Skeletal muscle tissue (tissue), 4 donors: ENCODE measurements around the gene GATAD2A. TPM values are rescaled to one million over a fixed set of nuclear protein-coding genes. Genes with fewer than 3 reads are reported as not detected.
"Not testable (repeated sequence)": the region's sequence is repeated elsewhere in the genome, so short reads cannot be mapped to it uniquely, and the experiment has no call there.

Experiments used
- H3K27ac ChIP-seq: one replicate; pipeline ENCODE4 v1.7.0; 2013; ENCODE audit warnings: mild to moderate bottlenecking, low read depth, low read length, inconsistent platforms
- H3K27me3 ChIP-seq, 3 donors: one replicate each; pipeline ENCODE4 v1.7.0; 2013; ENCODE audit warnings: low read length in 3 of 3; ENCODE audit not compliant: control insufficient read depth in 3 of 3, insufficient read depth in 3 of 3
- H3K36me3 ChIP-seq, 3 donors: one replicate each; pipeline ENCODE4 v1.7.0; 2013; ENCODE audit warnings: low read length in 3 of 3; ENCODE audit not compliant: control insufficient read depth in 3 of 3, insufficient read depth in 3 of 3
- H3K4me1 ChIP-seq, 3 donors: one replicate each; pipeline ENCODE4 v1.7.0; 2013; ENCODE audit warnings: low read length in 3 of 3, mild to moderate bottlenecking in 3 of 3; ENCODE audit not compliant: control insufficient read depth in 3 of 3, insufficient read depth in 3 of 3
- H3K4me3 ChIP-seq, 3 donors: one replicate each; pipeline ENCODE4 v1.7.0; 2013; ENCODE audit warnings: low read length in 3 of 3
- H3K9ac ChIP-seq, 3 donors: one replicate each; pipeline ENCODE4 v1.7.0; 2013; ENCODE audit warnings: low read length in 3 of 3, mild to moderate bottlenecking in 3 of 3, moderate library complexity in 2 of 3, low read depth in 1 of 3
- H3K9me3 ChIP-seq, 3 donors: one replicate each; pipeline ENCODE4 v1.7.0; 2013; ENCODE audit warnings: low read length in 3 of 3; ENCODE audit not compliant: control insufficient read depth in 3 of 3
- total RNA-seq: library from RNA; depleted of rRNA; stranded (reverse); fragments of >200 nt; gene quantifications from one replicate; pipeline ENCODE4 v1.2.3, GENCODE V29; 2014
- donor health status: Osteomylitis.

Gene GATAD2A
- total RNA-seq, 1 donor from 2014 or later = 19.8 TPM

- H3K9me3 ChIP-seq, H3K4me3 ChIP-seq, H3K36me3 ChIP-seq, H3K9ac ChIP-seq, H3K27me3 ChIP-seq, H3K27ac ChIP-seq: not testable (repeated sequence)
- H3K4me1 ChIP-seq = peaks cover 32 to 48% (median 36%) of the 10 kb centered on the region in 3 donors
Observed at GRCh38 chr19:19455166-19455919, 49.9 kb downstream of the GATAD2A start.

- Histone ChIP-seq H3K4me3 (no peak overlapping the region), H3K27me3 (no peaks in the 10 kb centered on the region), H3K27ac (no peak overlapping the region), H3K9me3 (no peaks in the 10 kb centered on the region), H3K36me3 (no peaks in the 10 kb centered on the region), H3K4me1 (peaks cover 45 to 58% (median 45%) of the 10 kb centered on the region in 3 donors), H3K9ac (peak overlapping the region in 1 of 3 donors; percentile 46)
Observed at GRCh38 chr19:19457671-19458070, 52.2 kb downstream of the GATAD2A start.

- Histone ChIP-seq H3K27ac (no peak overlapping the region), H3K27me3 (no peaks in the 10 kb centered on the region), H3K9ac (peak overlapping the region in 1 of 3 donors; percentile 46), H3K4me1 (peaks cover 48 to 58% (median 51%) of the 10 kb centered on the region in 3 donors), H3K36me3 (no peaks in the 10 kb centered on the region), H3K4me3 (no peak overlapping the region), H3K9me3 (no peaks in the 10 kb centered on the region)
Observed at GRCh38 chr19:19458110-19458816, 52.8 kb downstream of the GATAD2A start.

GRCh38 chr19:19459073-19459472, 53.6 kb downstream of the GATAD2A start:
- Histone ChIP-seq H3K27ac (peak overlapping the region; percentile 85), H3K27me3 (no peaks in the 10 kb centered on the region), H3K9me3 (no peaks in the 10 kb centered on the region), H3K4me3 (no peak overlapping the region), H3K4me1 (peaks cover 57 to 66% (median 59%) of the 10 kb centered on the region in 3 donors), H3K36me3 (no peaks in the 10 kb centered on the region), H3K9ac (no peak overlapping the region)

GRCh38 chr19:19459707-19460251, 54.3 kb downstream of the GATAD2A start:
- Histone ChIP-seq H3K4me3 (peak overlapping the region; percentile 11 to 41 (median 31)), H3K36me3 (no peaks in the 10 kb centered on the region), H3K27ac (peak overlapping the region; percentile 85), H3K9me3 (no peaks in the 10 kb centered on the region), H3K4me1 (peaks cover 64 to 73% (median 66%) of the 10 kb centered on the region in 3 donors), H3K9ac (peak overlapping the region in 2 of 3 donors; percentile 74 to 86), H3K27me3 (no peaks in the 10 kb centered on the region)

- Histone ChIP-seq H3K4me3 (peak overlapping the region; percentile 2 to 41 (median 35)), H3K4me1 (peaks cover 68 to 76% (median 69%) of the 10 kb centered on the region in 3 donors), H3K36me3 (peaks cover under 1 to 2% (median 1%) of the 10 kb centered on the region in 3 donors), H3K9me3 (no peaks in the 10 kb centered on the region), H3K27ac (peak overlapping the region; percentile 85), H3K9ac (peak overlapping the region; percentile 68 to 86 (median 74)), H3K27me3 (no peaks in the 10 kb centered on the region)
Observed at GRCh38 chr19:19460258-19460731, 54.8 kb downstream of the GATAD2A start.

GRCh38 chr19:19460761-19461265, 55.3 kb downstream of the GATAD2A start:
- Histone ChIP-seq H3K4me1 (peaks cover 68 to 80% (median 73%) of the 10 kb centered on the region in 3 donors), H3K27ac (peak overlapping the region; percentile 85), H3K27me3 (no peaks in the 10 kb centered on the region), H3K9ac (peak overlapping the region; percentile 68 to 86 (median 74)), H3K4me3 (peak overlapping the region; percentile 2 to 50 (median 41)), H3K36me3 (peaks cover 5 to 7% (median 6%) of the 10 kb centered on the region in 3 donors), H3K9me3 (no peaks in the 10 kb centered on the region)

GRCh38 chr19:19461306-19461670, 55.8 kb downstream of the GATAD2A start:
- peak overlapping the region in 2 of 3 donors; percentile 68 for H3K4me3 ChIP-seq
- peak overlapping the region; percentile 85 for H3K27ac ChIP-seq
- no peaks in the 10 kb centered on the region for H3K27me3 ChIP-seq
- H3K36me3 ChIP-seq = peaks cover 9 to 11% (median 10%) of the 10 kb centered on the region in 3 donors
- no peaks in the 10 kb centered on the region for H3K9me3 ChIP-seq
- peak overlapping the region; percentile 68 to 86 (median 74) for H3K9ac ChIP-seq
- peaks cover 68 to 80% (median 73%) of the 10 kb centered on the region in 3 donors for H3K4me1 ChIP-seq

- Histone ChIP-seq H3K9ac (peak overlapping the region; percentile 68 to 86 (median 74)), H3K4me3 (peak overlapping the region; percentile 53 to 68 (median 68)), H3K27ac (peak overlapping the region; percentile 85), H3K36me3 (peaks cover 14 to 18% (median 16%) of the 10 kb centered on the region in 3 donors), H3K27me3 (no peaks in the 10 kb centered on the region), H3K9me3 (peaks cover 0 to 2% (median 0%) of the 10 kb centered on the region in 3 donors), H3K4me1 (peaks cover 68 to 77% (median 73%) of the 10 kb centered on the region in 3 donors)
Observed at GRCh38 chr19:19461671-19462622, 56.5 kb downstream of the GATAD2A start.
